ENCODE measurements around the gene PHB1.

- no peak for TF ChIP-seq POLR2A (IDR thresholded peaks at IDR 0.05; ENCODE audit: low read depth, low read length)
- TF ChIP-seq POLR2AphosphoS5 (IDR thresholded peaks at IDR 0.05; ENCODE audit: low read depth, low read length): no peak
- no peak for TF ChIP-seq PAX5 (IDR thresholded peaks at IDR 0.05; ENCODE audit: insufficient read depth, low read length, severe bottlenecking)
- TF ChIP-seq TAF1 (IDR thresholded peaks at IDR 0.05; ENCODE audit: low read depth, low read length): no peak
- TF ChIP-seq POU2F2 (IDR thresholded peaks at IDR 0.05; ENCODE audit: low read depth, low read length): no peak
- TF ChIP-seq SPI1 (IDR thresholded peaks at IDR 0.05; ENCODE audit: low read depth, low read length): no peak
These were observed 25.9 kb upstream of the PHB1 start for GRCh38 chr17:49440581-49440980.
